HG03469 (cell line): Measurements from ENCODE around the gene SNX4.
"Not testable (repeated sequence)": the region's sequence is repeated elsewhere in the genome, so short reads cannot be mapped to it uniquely, and the experiment has no call there.

ENCODE experiments used
- ATAC-seq: cut with Tn5 transposase; IDR thresholded peaks from one replicate; pipeline ENCODE4 v1.9.1; 2021; ENCODE audit warnings: mild to moderate bottlenecking, moderate library complexity, moderate number of reproducible peaks; ENCODE audit not compliant: unreplicated experiment

The SNX4 gene

DNA sequence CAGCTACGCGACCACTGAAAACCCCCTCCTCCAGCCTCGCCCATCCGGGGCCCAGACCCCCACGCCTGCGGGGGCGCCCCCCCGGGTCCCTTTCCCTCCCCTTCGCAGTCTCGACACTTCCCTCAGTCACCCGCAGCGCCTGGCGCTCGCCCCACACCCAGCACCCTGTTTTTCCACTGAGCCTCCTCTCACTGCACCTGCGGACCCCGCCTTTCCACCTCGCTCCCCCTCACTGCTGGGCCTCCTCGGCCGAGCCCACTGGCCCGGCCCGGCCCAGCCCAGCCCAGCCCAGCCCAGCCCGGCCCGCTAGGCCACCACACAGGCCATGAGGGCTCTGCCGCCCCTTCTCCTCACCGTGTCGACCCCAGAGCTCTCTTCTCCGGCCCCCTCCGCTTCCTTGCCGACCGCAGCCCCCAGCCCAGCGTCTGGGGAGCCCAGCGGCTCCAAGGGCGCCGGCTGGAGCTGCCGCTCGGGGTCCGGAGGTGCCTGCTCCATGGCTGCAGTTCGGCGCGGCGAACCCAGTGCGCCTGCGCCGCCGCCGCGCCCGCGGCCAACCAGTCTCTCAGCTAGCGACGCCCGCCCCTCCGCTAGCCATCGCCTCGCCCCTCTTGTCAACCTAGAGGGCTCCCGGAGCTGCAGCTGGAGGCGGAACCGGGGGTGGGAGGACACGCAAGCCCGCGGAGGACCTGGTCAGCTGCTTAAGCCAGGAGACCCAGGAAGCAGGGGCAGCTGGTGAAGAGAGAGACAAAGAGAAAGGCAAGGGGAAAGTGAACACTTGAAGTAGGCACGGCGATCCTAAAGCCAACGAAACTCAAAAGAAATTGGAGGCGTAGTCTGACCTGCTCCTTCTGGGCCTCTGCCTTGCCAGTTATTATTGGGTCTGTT is at the start of gene SNX4:
SNX4 (minus strand) TSS at position 525 of the 885 bp plus-strand sequence; CDS start at position 495, 30 bp downstream.
- ATAC-seq = peak; percentile 65

DNA sequence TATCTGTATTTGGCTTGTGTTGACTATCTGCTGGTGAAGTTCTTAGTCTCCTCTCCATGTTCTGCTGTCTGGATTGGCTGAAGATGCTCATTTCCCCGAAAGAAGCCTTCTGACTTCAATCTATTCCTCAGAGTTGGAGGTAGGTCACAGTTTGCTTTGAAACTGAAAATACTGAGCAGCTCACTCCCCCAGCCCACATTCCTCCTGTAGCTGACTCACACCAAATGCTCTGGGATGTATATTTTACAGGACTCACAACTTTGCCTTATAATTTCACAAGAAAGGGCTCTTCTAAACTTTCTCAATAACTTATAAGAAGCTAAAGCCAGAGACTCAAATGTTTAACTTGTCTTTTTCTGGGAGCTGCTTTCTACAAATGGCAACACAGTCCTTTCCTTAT is 36.3 kb upstream of the SNX4 start:
- ATAC-seq = no peak

DNA sequence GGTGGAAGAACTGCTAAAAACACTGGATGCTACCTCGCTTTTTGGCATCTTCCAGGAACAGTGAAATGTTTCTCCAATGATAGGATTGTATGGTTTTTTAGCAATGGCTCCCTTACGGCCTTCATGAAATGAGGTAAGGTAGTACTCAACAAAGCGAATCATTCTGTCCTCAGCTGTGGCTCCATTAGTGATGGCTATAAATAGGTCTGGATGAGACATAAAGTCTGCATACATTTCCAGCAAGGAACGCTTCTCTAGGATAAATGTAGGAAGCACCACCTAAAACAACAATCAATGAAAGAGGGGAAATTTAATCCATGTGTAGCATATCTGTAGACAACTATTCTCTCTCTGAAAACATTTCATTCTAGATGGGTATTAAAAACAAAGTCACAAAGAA is 32.4 kb upstream of the SNX4 start:
- no peak for ATAC-seq

DNA sequence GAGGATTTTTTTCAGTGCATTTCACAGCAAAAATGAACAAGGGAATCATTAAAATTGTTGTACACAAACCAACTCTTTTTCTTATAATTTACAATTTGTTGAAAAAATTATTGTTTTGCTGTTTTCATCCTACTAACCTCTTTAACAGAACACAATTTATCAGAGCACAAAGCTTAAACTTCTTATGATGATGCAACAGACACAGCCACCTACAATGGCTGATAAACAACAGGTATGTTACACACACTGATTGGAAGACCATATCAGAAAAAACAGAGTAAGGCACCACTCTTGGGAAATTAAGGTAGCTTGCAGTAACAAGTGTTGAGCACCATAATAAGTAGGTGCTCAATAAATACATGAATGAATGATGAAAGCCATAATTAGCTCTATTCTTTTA is 8.9 kb upstream of the SNX4 start:
- ATAC-seq = no peak

DNA sequence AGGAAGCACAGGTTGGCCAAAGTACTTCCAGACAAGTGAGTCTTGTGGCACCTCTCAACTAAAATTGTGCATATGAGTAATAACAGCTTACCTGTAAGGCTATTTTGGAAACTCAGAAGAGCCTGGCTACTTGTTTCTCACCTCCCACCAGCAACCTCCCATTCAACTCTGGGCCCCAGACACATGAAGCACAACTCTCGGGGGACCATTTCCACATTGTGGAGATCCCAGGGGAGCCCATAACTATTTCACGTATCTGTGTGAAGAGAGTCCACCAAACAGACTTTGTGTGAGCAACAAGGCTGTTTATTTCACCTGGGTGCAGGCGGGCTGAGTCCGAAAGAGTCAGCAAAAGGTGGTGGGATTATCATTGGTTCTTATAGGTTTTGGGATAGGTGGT is 5.2 kb upstream of the SNX4 start:
- ATAC-seq = no peak

DNA sequence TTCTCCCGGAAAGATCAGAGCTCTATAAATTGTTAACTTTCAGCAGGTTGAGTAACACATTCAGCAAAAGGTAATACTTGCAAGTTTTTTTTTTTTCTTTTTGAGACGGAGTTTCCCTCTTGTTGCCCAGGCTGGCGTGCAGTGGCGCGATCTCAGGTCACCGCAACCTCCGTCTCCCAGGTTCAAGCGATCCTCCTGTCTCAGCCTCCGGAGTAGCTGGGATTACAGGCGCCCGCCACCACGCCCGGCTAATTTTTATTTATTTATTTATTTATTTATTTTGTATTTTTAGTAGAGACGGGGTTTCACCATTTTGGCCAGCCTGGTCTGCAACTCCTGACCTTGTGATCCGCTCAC is 539 bp upstream of the SNX4 start:
- not testable (repeated sequence) for ATAC-seq

DNA sequence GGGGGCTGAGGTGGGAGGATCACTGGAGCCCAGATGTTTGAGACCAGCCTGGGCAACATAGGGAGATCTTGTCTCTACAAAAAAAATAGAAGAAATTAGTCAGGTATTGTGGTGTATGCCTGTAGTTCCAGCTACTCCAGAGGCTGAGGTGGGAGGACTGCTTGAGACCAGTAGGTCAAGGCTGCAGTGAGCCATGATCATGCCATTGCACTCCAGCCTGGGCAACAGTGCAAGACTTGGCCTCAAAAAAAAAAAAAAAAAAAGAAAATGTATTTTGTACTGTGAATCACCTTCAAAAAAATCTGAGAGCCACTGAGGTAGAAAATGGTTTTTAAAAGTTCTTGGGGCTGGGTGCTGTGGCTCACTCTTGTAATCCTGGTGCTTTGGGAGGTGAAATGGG is 4.6 kb downstream of the SNX4 start:
- ATAC-seq = no peak

DNA sequence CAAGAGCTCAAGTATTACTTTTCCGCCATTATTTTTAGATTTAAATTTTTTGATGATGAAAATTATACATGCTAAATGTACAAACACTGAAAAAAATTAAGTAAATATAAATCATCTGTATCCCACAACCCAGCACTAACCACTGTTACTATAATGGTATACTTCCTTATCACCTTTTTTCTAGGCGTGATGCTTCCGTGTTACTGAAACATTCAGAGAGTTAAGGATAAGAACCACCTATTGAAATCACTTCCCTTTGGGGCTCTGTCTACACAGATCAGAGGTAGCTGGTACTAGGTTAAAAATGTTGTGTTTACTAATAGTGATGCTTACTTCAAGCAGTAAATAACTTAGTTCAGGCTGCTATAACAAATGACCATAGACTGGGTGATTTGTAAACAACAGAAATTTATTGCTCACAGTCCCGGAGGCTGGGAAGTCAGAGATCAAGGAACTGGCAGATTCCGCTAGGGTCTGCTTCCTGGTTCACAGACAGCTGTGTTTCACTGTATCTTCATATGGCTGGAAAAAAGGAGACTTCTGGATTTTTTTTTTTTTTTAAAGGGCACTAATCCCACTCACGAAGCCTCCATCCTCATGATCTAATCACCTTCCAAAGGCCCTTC is 6.4 kb downstream of the SNX4 start:
- no peak for ATAC-seq

DNA sequence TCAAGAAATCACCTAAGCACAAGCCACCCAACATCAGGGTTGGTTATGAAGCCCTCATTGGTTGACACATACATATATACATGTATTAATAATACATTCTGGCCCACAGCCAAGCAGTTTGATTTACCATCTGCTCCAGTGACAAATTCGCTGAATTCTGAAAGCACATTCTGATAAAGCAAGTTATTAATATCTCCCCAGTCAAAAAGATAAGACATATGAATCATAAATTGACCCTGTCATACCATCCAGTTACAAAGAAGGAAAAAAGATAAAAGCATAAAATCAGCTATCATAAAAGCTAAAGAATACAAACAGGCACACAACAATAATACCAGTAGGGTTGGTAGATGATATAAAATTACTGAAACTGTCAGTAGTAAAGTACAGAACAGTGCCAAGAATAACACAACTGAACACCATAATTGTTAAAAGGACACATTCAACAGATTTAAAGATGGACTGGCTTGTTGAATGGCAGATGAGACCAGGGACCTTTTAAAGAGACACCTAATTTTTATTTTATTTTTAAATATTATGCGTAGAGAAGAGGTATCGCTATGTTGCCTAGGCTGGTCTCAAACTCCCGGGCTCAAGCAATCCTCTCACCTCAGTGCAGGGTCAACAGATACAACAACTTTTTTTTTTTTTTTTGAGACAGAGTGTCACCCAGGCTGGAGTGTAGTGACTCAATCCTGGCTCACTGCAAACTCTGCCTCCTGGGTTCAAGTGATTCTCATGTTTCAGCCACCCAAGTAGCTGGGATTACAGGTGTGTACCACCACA is 7.7 kb downstream of the SNX4 start:
- no peak for ATAC-seq

DNA sequence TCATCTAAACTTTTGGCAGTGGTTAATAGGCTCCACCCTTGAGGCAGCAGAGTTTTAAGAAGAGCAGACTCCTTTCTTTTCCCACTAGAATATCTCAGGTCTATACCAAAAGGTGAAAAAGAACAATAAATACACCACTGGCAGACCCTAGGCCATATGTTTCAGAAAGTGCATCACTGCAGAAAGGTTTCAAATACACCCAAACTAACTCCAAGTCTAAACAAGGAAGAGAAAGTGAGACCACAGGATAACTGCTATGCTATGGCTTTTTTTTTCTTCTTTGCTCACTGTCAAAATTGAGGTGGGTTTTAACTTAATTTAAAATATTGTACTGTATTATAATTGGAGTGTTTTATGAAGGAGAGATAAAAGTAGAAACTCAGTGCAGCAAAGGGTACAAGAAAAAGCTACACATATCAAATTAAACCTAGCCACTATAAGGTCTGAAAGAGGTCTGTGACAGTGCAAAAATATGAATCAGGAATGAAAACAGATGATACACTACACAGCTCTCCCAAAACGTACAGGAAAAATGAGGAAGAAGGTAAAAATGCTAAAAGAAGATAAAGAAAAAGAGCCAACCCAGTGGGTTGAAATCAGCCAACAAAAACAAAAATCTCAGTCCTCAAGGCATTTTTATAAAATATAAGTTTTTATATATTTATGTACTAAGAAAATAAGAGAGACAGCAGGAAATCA is 8.4 kb downstream of the SNX4 start:
- no peak for ATAC-seq

DNA sequence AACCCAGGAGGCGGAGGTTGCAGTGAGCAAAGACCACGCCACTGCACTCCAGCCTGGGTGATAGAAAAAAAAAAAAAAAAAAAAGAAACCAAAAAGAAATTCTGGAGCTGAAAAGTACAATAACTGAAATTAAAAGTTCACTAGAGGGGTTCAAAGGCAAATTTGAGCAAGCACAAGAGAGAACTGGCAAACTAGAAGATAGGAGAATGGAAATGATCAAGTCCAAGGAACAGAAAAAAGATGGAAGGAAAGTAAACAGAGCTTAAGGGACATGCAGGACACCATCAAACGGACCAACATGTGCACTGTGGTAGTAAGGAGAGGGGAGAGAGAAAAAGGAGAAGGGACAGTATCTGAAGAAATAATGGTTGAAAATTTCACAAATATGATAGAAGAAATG is 12.9 kb downstream of the SNX4 start:
- ATAC-seq = no peak

DNA sequence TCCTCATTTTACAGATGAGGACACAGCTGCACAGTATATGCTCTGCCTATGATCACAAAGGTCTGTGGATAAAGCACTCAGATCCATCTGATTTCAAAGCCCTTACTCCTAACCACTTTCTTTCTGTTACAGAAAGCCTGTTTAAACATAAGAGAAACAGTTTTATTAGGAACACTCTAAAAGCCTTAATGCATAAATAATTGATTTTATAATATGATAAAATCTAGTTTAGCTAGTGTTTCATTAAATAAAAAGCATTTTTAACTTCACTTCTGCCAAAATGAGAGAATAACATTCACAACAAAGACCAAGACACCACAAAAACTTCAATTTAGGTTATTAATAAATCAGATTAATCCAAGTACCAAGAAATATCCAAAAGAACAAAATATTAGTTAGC is 21.4 kb downstream of the SNX4 start:
- ATAC-seq = no peak

DNA sequence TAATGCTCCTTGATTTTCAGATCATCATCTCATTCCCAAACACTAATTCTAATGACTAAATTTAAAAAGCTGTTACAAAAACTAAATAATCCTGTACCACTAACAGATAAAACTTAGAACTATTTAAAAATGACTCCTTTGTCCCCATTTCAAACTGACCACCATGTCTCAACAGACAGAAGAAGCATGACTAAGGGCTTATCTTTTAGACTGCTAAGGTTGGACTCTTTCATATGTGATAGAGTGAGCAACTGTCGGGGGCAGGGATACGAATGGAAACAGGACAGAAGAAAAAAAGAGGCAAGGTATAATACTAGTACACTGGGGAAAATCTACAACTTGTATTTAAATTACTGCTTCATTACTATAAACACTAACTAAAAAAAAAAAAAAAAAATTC is 23.3 kb downstream of the SNX4 start:
- ATAC-seq = no peak

DNA sequence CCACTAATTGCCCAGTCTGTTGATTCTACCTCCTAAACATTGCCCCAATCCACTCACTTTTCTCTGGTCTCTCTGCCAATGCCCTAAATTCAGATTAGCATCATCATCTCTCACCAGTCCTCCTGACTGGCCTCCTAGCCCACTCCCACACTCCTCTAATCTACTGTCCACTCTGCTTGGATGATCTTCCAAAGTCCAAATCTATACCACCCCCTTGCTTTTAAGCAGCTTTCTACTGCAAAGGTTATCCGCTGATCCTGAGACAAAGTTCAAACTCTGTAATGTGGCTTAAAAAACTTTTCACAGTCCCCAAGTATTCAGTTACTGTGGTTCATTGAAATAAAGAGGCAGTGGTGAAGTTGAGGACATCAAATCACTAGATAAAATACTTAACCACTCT is 37.6 kb downstream of the SNX4 start:
- no peak for ATAC-seq

DNA sequence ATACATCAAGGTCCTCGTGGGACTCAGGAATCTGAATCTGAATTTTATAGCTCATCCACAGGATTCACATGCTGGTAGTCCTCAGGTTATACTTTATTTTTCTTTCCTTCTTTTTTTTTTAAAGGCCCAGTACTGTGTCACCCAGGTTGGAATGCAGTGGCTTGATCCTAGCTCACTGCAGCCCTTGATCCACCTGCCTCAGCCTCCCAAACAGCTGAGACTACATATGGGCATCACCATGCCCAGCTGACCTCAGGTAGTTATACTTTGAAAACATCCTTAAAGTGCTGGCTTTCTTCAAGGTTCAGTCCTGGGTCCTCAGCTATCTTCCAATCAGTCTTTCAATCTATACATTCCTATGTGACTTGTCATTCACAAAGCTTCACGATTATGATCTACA is 38.2 kb downstream of the SNX4 start:
- ATAC-seq = no peak

DNA sequence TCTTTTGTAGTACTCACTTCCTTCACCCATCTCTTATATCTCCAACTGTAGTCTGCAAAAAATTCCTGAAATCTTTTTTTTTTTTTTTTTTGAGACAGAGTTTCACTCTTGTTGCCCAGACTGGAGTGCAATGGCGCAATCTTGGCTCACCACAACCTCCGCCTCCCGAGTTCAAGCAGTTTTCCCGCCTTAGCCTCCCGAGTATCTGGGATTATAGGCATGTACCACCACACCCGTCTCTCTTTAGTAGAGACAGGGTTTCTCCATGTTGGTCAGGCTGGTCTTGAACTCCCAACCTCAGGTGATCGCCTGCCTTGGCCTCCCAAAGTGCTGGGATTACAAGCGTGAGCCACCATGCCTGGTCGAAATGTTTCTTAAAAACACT is 38.6 kb downstream of the SNX4 start:
- not testable (repeated sequence) for ATAC-seq

DNA sequence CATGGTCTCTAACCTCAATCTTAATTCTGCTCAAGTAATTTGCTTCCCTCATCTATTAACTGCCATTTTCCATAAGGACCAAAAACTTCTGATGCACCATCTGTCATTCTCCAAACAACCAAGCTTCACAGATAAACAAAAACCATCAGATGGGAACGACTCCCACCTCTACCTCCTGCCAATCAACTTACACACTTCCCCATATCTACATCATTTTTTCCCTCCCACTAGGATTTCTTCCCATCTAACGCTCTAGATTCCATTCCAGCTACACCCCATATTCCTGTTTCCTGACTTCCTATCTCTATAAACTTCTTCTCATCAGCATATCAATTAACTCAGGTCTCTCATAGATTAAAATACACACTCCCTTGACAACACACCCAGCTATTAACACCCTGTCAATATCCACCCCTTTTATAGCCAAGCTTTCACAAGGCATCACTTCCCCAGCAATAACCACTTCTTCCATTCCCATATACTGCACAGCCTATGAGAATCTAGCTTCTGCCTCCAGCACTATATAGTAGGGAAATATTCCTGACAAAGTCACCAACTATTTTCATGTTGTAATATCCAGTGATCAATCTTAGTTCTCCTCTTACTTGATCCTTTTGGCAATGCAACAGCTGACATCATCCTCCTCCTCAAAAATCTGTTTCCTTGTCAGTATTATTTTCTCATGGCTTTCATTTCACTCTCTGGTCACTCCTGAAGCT is 39.2 kb downstream of the SNX4 start:
- no peak for ATAC-seq

DNA sequence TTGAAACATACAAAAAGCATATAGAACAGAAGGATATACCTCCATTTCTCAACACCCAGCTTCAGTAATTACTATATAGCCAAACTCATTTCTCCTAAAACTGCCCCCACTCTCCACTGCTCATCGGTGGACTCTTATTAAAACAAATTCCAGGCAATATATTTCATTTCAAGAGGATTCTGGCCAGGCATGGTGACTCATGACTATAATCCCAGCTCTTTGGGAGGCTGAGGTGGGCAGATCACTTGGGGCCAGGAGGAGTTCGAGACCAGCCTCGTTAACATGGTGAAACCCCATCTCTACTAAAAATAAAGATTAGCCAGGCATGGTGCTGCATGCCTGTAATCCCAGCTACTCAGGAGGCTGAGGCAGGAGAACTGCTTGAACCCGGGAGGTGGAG is 40.9 kb downstream of the SNX4 start:
- no peak for ATAC-seq

DNA sequence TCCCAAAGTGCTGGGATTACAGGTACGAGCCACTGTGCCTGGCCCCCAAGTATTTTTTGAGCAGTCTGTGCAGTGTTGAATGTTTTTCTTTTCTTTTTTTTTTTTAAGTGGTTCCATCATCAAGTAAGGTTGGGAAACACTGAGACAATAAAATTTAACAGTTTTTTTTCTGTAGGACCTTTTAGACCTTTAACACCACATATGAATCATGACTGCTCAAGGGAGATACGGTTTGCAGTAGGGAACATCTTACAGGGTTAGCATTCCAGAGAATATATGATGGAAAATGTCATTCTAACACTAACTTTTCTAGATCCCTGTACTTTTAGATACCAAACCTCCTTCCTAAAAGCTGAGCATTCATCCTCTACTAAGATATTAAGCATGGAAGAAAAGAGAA is 41.7 kb downstream of the SNX4 start:
- no peak for ATAC-seq

DNA sequence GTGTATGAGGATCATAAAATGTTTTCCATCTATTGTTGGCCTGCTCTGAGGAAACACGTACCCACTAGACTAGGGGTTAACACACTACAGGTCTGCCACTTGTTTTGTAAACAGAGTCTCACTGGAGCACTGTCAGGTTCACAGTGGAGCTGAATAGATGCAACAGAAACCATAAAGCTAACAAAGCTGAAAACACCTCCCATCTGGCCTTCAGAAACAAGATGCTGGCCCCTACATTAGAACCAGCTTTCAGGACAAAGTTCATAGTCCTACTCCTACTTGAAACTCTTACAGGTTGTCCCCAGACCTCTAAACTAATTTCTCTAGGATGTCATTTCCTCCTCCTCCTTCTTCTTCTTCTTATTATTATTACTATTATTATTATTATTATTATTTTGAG is 42.3 kb downstream of the SNX4 start:
- no peak for ATAC-seq

DNA sequence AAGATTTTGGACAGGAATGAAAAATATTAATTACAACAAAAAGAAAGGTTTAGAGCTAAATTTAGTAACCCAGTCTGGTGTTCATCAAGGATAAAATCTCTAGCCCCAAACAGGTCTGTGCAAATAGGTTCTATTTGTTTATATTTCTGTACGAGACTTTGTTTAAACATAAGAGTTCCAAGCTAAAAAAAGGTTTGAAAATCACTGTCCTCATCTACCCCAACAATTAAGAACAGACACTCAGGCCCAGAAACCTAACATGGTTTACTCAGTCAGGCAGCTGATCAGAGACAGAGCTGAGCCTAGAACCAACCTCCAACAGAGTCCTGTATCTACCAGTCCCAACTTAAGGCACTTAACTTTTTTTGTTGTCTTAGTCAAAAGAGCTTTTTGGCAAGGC is 49.3 kb downstream of the SNX4 start:
- ATAC-seq = no peak
